ENCODE data around the gene PCSK5.

PCSK5 gene

GRCh38 chr9:76395381-76395780 lies 504.9 kb downstream of the PCSK5 start:
- DNase-seq (ENCODE audit: low read depth in 3 of 3): no peak

GRCh38 chr9:76396144-76396543 lies 505.7 kb downstream of the PCSK5 start:
- no peak for DNase-seq (ENCODE audit: low read depth in 3 of 3)

GRCh38 chr9:76396597-76396996 lies 506.1 kb downstream of the PCSK5 start:
- DNase-seq (ENCODE audit: low read depth in 3 of 3): no peak

- DNase-seq (ENCODE audit: low read depth in 3 of 3): no peak
Observed at GRCh38 chr9:76399856-76400255, 509.4 kb downstream of the PCSK5 start.

- no peak for DNase-seq (ENCODE audit: low read depth in 3 of 3)
Observed at GRCh38 chr9:76400534-76401096, 510.1 kb downstream of the PCSK5 start.

- no peak for DNase-seq (ENCODE audit: low read depth in 3 of 3)
Observed at GRCh38 chr9:76401176-76401575, 510.7 kb downstream of the PCSK5 start.

GRCh38 chr9:76401580-76402354 lies 511.3 kb downstream of the PCSK5 start:
- DNase-seq (ENCODE audit: low read depth in 3 of 3): no peak

GRCh38 chr9:76403352-76403751 lies 512.9 kb downstream of the PCSK5 start:
- DNase-seq (ENCODE audit: low read depth in 3 of 3): no peak

- DNase-seq (ENCODE audit: low read depth in 3 of 3): no peak
Observed at GRCh38 chr9:76404401-76404800, 513.9 kb downstream of the PCSK5 start.

- no peak for DNase-seq (ENCODE audit: low read depth in 3 of 3)
Observed at GRCh38 chr9:76405340-76405739, 514.9 kb downstream of the PCSK5 start.

GRCh38 chr9:76405868-76406267 lies 515.4 kb downstream of the PCSK5 start:
- DNase-seq (ENCODE audit: low read depth in 3 of 3): no peak

Measured in stimulated activated CD4-positive, alpha-beta T cell treated with anti-CD3 and anti-CD28 coated beads, TNF-alpha, amount 100 ng/mL, for 4 hours (primary cell).